HG03064 (cell line): Measurements from ENCODE around the gene FOXO6.
"Not testable (repeated sequence)": the region's sequence is repeated elsewhere in the genome, so short reads cannot be mapped to it uniquely, and the experiment has no call there.

Source experiments
- ATAC-seq: cut with Tn5 transposase; IDR thresholded peaks from one replicate; pipeline ENCODE4 v1.9.1; 2021; ENCODE audit warnings: low read depth; ENCODE audit not compliant: unreplicated experiment

The FOXO6 gene

GRCh38 chr1:41328780-41329640 is 32.2 kb upstream of the FOXO6 start:
- ATAC-seq, result no peak

GRCh38 chr1:41329662-41330587 is 31.3 kb upstream of the FOXO6 start:
- ATAC-seq, result no peak

- ATAC-seq, result no peak
Observed at GRCh38 chr1:41330588-41331545, 30.4 kb upstream of the FOXO6 start.

GRCh38 chr1:41331546-41331917 is 29.7 kb upstream of the FOXO6 start:
- no peak for ATAC-seq

GRCh38 chr1:41332161-41332560 is 29.1 kb upstream of the FOXO6 start:
- not testable (repeated sequence) for ATAC-seq

GRCh38 chr1:41333146-41333784 is 28.0 kb upstream of the FOXO6 start:
- no peak for ATAC-seq

GRCh38 chr1:41338820-41339219 is 22.4 kb upstream of the FOXO6 start:
- ATAC-seq, result no peak

GRCh38 chr1:41340655-41341364 is 20.4 kb upstream of the FOXO6 start:
- ATAC-seq, result no peak

GRCh38 chr1:41341365-41341683 is 19.9 kb upstream of the FOXO6 start:
- ATAC-seq, result no peak

GRCh38 chr1:41341772-41342562 is 19.3 kb upstream of the FOXO6 start:
- no peak for ATAC-seq

GRCh38 chr1:41342774-41343355 is 18.4 kb upstream of the FOXO6 start:
- ATAC-seq, result no peak

GRCh38 chr1:41343790-41344699 is 17.2 kb upstream of the FOXO6 start:
- ATAC-seq, result no peak

GRCh38 chr1:41344708-41345159 is 16.5 kb upstream of the FOXO6 start:
- ATAC-seq, result no peak

GRCh38 chr1:41345434-41346075 is 15.7 kb upstream of the FOXO6 start:
- ATAC-seq, result no peak

GRCh38 chr1:41347276-41347675 is 14.0 kb upstream of the FOXO6 start:
- no peak for ATAC-seq

GRCh38 chr1:41348394-41348793 is 12.8 kb upstream of the FOXO6 start:
- no peak for ATAC-seq
